GM18502 (cell line): Measurements from ENCODE around the gene P3R3URF.
"Not testable (repeated sequence)": the region's sequence is repeated elsewhere in the genome, so short reads cannot be mapped to it uniquely, and the experiment has no call there.

Source experiments
- ATAC-seq: cut with Tn5 transposase; IDR thresholded peaks from one replicate; pipeline ENCODE4 v1.9.1; 2021; ENCODE audit warnings: mild to moderate bottlenecking; ENCODE audit not compliant: unreplicated experiment, poor library complexity

Gene P3R3URF

GRCh38 chr1:46176211-46176865 lies at the start of gene P3R3URF:
P3R3URF (minus strand) TSS chr1:46176488; CDS start chr1:46176471, 17 bp downstream.
- ATAC-seq, result no peak

- ATAC-seq, result no peak
Observed at GRCh38 chr1:46224966-46225365, 48.7 kb upstream of the P3R3URF start.

GRCh38 chr1:46223472-46223943 lies 47.2 kb upstream of the P3R3URF start:
- ATAC-seq, result peak; percentile 73

- not testable (repeated sequence) for ATAC-seq
Observed at GRCh38 chr1:46223055-46223454, 46.8 kb upstream of the P3R3URF start.

GRCh38 chr1:46221749-46222148 lies 45.5 kb upstream of the P3R3URF start:
- ATAC-seq, result no peak

- ATAC-seq, result no peak
Observed at GRCh38 chr1:46220808-46221207, 44.5 kb upstream of the P3R3URF start.

- ATAC-seq, result no peak
Observed at GRCh38 chr1:46219551-46220520, 43.5 kb upstream of the P3R3URF start.

- ATAC-seq, result no peak
Observed at GRCh38 chr1:46218443-46218842, 42.2 kb upstream of the P3R3URF start.

- no peak for ATAC-seq
Observed at GRCh38 chr1:46215504-46215903, 39.2 kb upstream of the P3R3URF start.

GRCh38 chr1:46211051-46211450 lies 34.8 kb upstream of the P3R3URF start:
- ATAC-seq, result no peak

- no peak for ATAC-seq
Observed at GRCh38 chr1:46210561-46210960, 34.3 kb upstream of the P3R3URF start.

- ATAC-seq, result no peak
Observed at GRCh38 chr1:46206399-46206798, 30.1 kb upstream of the P3R3URF start.

- no peak for ATAC-seq
Observed at GRCh38 chr1:46205791-46206190, 29.5 kb upstream of the P3R3URF start.

GRCh38 chr1:46205141-46205540 lies 28.9 kb upstream of the P3R3URF start:
- ATAC-seq, result no peak

GRCh38 chr1:46204406-46204742 lies 28.1 kb upstream of the P3R3URF start:
- no peak for ATAC-seq

- no peak for ATAC-seq
Observed at GRCh38 chr1:46203738-46204405, 27.6 kb upstream of the P3R3URF start.

- no peak for ATAC-seq
Observed at GRCh38 chr1:46199233-46199749, 23.0 kb upstream of the P3R3URF start.

- ATAC-seq, result peak; percentile 89
Observed at GRCh38 chr1:46197964-46198811, 21.9 kb upstream of the P3R3URF start, which contains the start of gene POMGNT1. POMGNT1 (minus strand) TSS chr1:46198434; CDS start chr1:46197821, 613 bp downstream.

- no peak for ATAC-seq
Observed at GRCh38 chr1:46197560-46197963, 21.3 kb upstream of the P3R3URF start.

- no peak for ATAC-seq
Observed at GRCh38 chr1:46196609-46197008, 20.3 kb upstream of the P3R3URF start.
